Upper lobe of left lung (tissue), 4 donors: ENCODE data around the gene TMEM178A.

ENCODE experiments used
- CTCF ChIP-seq, 6 experiments: fragments of 450-650 bp in 4 of 6; fragments of 200-600 bp in 2 of 6; sonication (generic) in 2 of 6; IDR thresholded peaks; one replicate each; pipeline ENCODE4 v1.5.1; 2016 to 2019; ENCODE audit warnings: antibody characterized with exemption in 6 of 6
- POLR2A ChIP-seq, 4 donors: fragments of 450-650 bp; IDR thresholded peaks; one replicate each; pipeline ENCODE4 v1.5.1; 2016 to 2017; ENCODE audit warnings: antibody characterized with exemption in 4 of 4, mild to moderate bottlenecking in 2 of 4

- TF ChIP-seq POLR2A (IDR thresholded peaks at IDR 0.05) (no peak), CTCF (IDR thresholded peaks at IDR 0.05) (no peak)
These were observed 20.7 kb downstream of the TMEM178A start for GRCh38 chr2:39686456-39686855.
